H1 (cell line): ENCODE measurements around the gene GSDMA. TPM values are rescaled to one million over a fixed set of nuclear protein-coding genes. Genes with fewer than 3 reads are reported as not detected.
A peak's percentile ranks its signal among the peaks of the same experiment; 100 is the strongest.

Experiments used
- CTCF ChIA-PET: fragments of 300-600 bp; sonication (Branson Sonifier 250); formaldehyde crosslinking; loops from one replicate; lab custom pipeline; 2021; ENCODE audit not compliant: partially characterized antibody; lab: Charles Lee
- POLR2A ChIA-PET: fragments of 300-600 bp; sonication (Branson Sonifier 250); formaldehyde crosslinking; loops from one replicate; lab custom pipeline; 2021; ENCODE audit warnings: inconsistent platforms; ENCODE audit not compliant: partially characterized antibody; lab: Charles Lee
- DNase-seq, 2 experiments: peaks; one replicate each; pipeline versions ENCODE4 v3.0.0 to v3.0.0-alpha.2; 2010 to 2022; ENCODE audit warnings: low spot score in 2 of 2, low read depth in 1 of 2, mixed read lengths in 1 of 2
- FAIRE-seq: peaks from 2 replicates; lab custom pipeline; 2011; peaks lifted over from hg19 to GRCh38; lab: Jason Lieb, UNC
- H2AFZ ChIP-seq: 2 replicates; pipeline ENCODE4 v1.8.1; 2012; ENCODE audit warnings: low read length, inconsistent platforms
- H2AK5ac ChIP-seq: 2 replicates; pipeline ENCODE4 v1.6.1; 2013; ENCODE audit warnings: low read depth, low read length
- H2BK120ac ChIP-seq: replicated peaks from 2 replicates; pipeline ENCODE3; 2013; ENCODE audit warnings: low read depth, low read length, inconsistent platforms
- H2BK12ac ChIP-seq: 2 replicates; pipeline ENCODE4 v1.6.1; 2013; ENCODE audit warnings: low read depth, low read length
- H2BK15ac ChIP-seq: 2 replicates; pipeline ENCODE4 v1.6.1; 2013; ENCODE audit warnings: low read length
- H2BK20ac ChIP-seq: 2 replicates; pipeline ENCODE4 v1.6.1; 2013; ENCODE audit warnings: low read length
- H2BK5ac ChIP-seq: 2 replicates; pipeline ENCODE4 v1.6.1; 2013; ENCODE audit warnings: low read depth, low read length
- H3K14ac ChIP-seq: 2 replicates; pipeline ENCODE4 v1.6.1; 2013; ENCODE audit warnings: inconsistent platforms; ENCODE audit not compliant: insufficient read length
- H3K18ac ChIP-seq: 2 replicates; pipeline ENCODE4 v1.6.1; 2013; ENCODE audit warnings: low read length; ENCODE audit errors: extremely low read depth
- H3K23ac ChIP-seq: 2 replicates; pipeline ENCODE4 v1.6.1; 2013; ENCODE audit warnings: inconsistent platforms; ENCODE audit not compliant: insufficient read length
- H3K23me2 ChIP-seq: 2 replicates; pipeline ENCODE4 v1.6.1; 2013; ENCODE audit warnings: low read depth, low read length
- H3K27ac ChIP-seq: 2 replicates; pipeline ENCODE4 v1.6.1; 2011; ENCODE audit warnings: low read depth, low read length, inconsistent platforms
- H3K27me3 ChIP-seq, 4 experiments: replicated peaks in 1 of 4; 1 replicate in 1 of 4; 2 replicates in 3 of 4; pipeline versions ENCODE4 v1.6.1 to v1.8.1; 2011 to 2013; ENCODE audit warnings: low read length in 3 of 4, mild to moderate bottlenecking in 3 of 4, inconsistent platforms in 2 of 4, mixed read lengths in 2 of 4, moderate library complexity in 1 of 4; ENCODE audit not compliant: control insufficient read depth in 3 of 4, insufficient read depth in 3 of 4; ENCODE audit errors: extremely low read depth in 1 of 4
- H3K36me3 ChIP-seq, 4 experiments: 2 replicates each; pipeline versions ENCODE4 v1.6.1 to v1.8.1; 2011 to 2013; ENCODE audit warnings: mild to moderate bottlenecking in 4 of 4, low read length in 3 of 4, moderate library complexity in 2 of 4, control low read depth in 1 of 4, inconsistent platforms in 1 of 4; ENCODE audit not compliant: insufficient read depth in 4 of 4, control insufficient read depth in 2 of 4
- H3K4ac ChIP-seq: replicated peaks from 2 replicates; pipeline ENCODE3; 2013; ENCODE audit warnings: low read length, low read depth, mixed read lengths, inconsistent platforms; ENCODE audit not compliant: insufficient read length
- H3K4me1 ChIP-seq, 4 experiments: replicated peaks in 1 of 4; 1 replicate in 1 of 4; 2 replicates in 3 of 4; pipeline versions ENCODE4 v1.6.1 to v1.8.1; 2011 to 2013; ENCODE audit warnings: low read length in 3 of 4, inconsistent platforms in 2 of 4, mixed read lengths in 1 of 4; ENCODE audit not compliant: insufficient read depth in 4 of 4, control insufficient read depth in 3 of 4
- H3K4me2 ChIP-seq, 2 experiments: 2 replicates each; pipeline versions ENCODE4 v1.6.1 to v1.8.1; 2011 to 2013; ENCODE audit warnings: low read depth in 2 of 2, low read length in 2 of 2, control low read depth in 1 of 2, inconsistent platforms in 1 of 2, mild to moderate bottlenecking in 1 of 2; ENCODE audit not compliant: insufficient read depth in 1 of 2
- H3K4me3 ChIP-seq, 4 experiments: fragments of 200-600, 300-600 bp in 1 of 4; sonication (generic), shearing (Covaris generic), sonication (Bioruptor Twin) in 1 of 4; 2 replicates each; pipeline versions ENCODE4 v1.5.1 to v1.8.1; 2011 to 2016; ENCODE audit warnings: low read length in 4 of 4, low read depth in 3 of 4, control low read depth in 2 of 4, inconsistent platforms in 2 of 4, mild to moderate bottlenecking in 2 of 4, mixed read lengths in 1 of 4, moderate library complexity in 1 of 4; ENCODE audit not compliant: insufficient read depth in 2 of 4; ENCODE audit errors: extremely low read depth in 1 of 4
- H3K56ac ChIP-seq: replicated peaks from 2 replicates; pipeline ENCODE3; 2013; ENCODE audit warnings: low read depth, mild to moderate bottlenecking, mixed read lengths, low read length, inconsistent platforms; ENCODE audit not compliant: insufficient read length
- H3K79me1 ChIP-seq: 2 replicates; pipeline ENCODE4 v1.6.1; 2013; ENCODE audit warnings: low read depth, low read length, control low read depth
- H3K79me2 ChIP-seq, 2 experiments: 2 replicates each; pipeline versions ENCODE4 v1.6.1 to v1.8.1; 2012 to 2013; ENCODE audit warnings: low read length in 2 of 2, mild to moderate bottlenecking in 2 of 2, inconsistent platforms in 1 of 2; ENCODE audit not compliant: insufficient read depth in 2 of 2, control insufficient read depth in 1 of 2
- H3K9ac ChIP-seq, 4 experiments: replicated peaks in 1 of 4; 1 replicate in 1 of 4; 2 replicates in 3 of 4; pipeline versions ENCODE4 v1.6.1 to v1.8.1; 2011 to 2013; ENCODE audit warnings: low read depth in 3 of 4, low read length in 3 of 4, control low read depth in 2 of 4, mild to moderate bottlenecking in 2 of 4, moderate library complexity in 2 of 4, inconsistent platforms in 1 of 4; ENCODE audit errors: extremely low read depth in 1 of 4
- H3K9me3 ChIP-seq, 2 experiments: 2 replicates each; pipeline versions ENCODE4 v1.6.1 to v1.8.1; 2012 to 2013; ENCODE audit warnings: mild to moderate bottlenecking in 2 of 2, moderate library complexity in 2 of 2, control low read depth in 1 of 2, inconsistent platforms in 1 of 2, low read depth in 1 of 2, low read length in 1 of 2, mixed read lengths in 1 of 2; ENCODE audit not compliant: insufficient read depth in 2 of 2
- H4K20me1 ChIP-seq, 2 experiments: replicated peaks in 1 of 2; 2 replicates each; pipeline versions ENCODE3 to v1.8.1; 2011 to 2013; ENCODE audit warnings: inconsistent platforms in 2 of 2, low read length in 2 of 2, mild to moderate bottlenecking in 1 of 2; ENCODE audit not compliant: insufficient read depth in 2 of 2, control insufficient read depth in 1 of 2
- H4K5ac ChIP-seq: 2 replicates; pipeline ENCODE4 v1.6.1; 2013; ENCODE audit warnings: low read length, low read depth, mixed read lengths, inconsistent platforms; ENCODE audit not compliant: insufficient read length
- H4K8ac ChIP-seq: 2 replicates; pipeline ENCODE4 v1.8.0; 2013; ENCODE audit warnings: mild to moderate bottlenecking, moderate library complexity, low read length, inconsistent platforms; ENCODE audit not compliant: insufficient read depth; ENCODE audit errors: extremely low read depth
- H4K91ac ChIP-seq: replicated peaks from 2 replicates; pipeline ENCODE3; 2013; ENCODE audit warnings: low read length, mixed read lengths, inconsistent platforms; ENCODE audit not compliant: insufficient read length
- BRCA1 ChIP-seq: IDR thresholded peaks from 2 replicates; pipeline ENCODE4 v1.6.1; 2012; ENCODE audit warnings: low read depth, low read length, improper control_type of control experiment
- CHD2 ChIP-seq: IDR thresholded peaks from 2 replicates; pipeline ENCODE4 v1.6.1; 2012; ENCODE audit warnings: low read length, improper control_type of control experiment
- CTCF ChIP-seq, 3 experiments: IDR thresholded peaks; 1 replicate in 2 of 3; 2 replicates in 1 of 3; pipeline versions ENCODE4 v1.5.1 to v1.6.1; 2011; ENCODE audit warnings: low read length in 3 of 3, mild to moderate bottlenecking in 3 of 3, inconsistent platforms in 2 of 3, low read depth in 1 of 3, moderate library complexity in 1 of 3; ENCODE audit not compliant: insufficient read depth in 1 of 3; ENCODE audit errors: control extremely low read depth in 1 of 3
- EP300 ChIP-seq, 2 experiments: IDR thresholded peaks; 1 replicate in 1 of 2; 2 replicates in 1 of 2; pipeline ENCODE4 v1.6.1; 2011 to 2012; ENCODE audit warnings: low read depth in 2 of 2, low read length in 2 of 2, mild to moderate bottlenecking in 2 of 2, borderline replicate concordance in 1 of 2, inconsistent platforms in 1 of 2, moderate library complexity in 1 of 2
- GTF2F1 ChIP-seq: IDR thresholded peaks from 2 replicates; pipeline ENCODE4 v1.6.1; 2012; ENCODE audit warnings: low read depth, low read length, improper control_type of control experiment, borderline replicate concordance
- RFX5 ChIP-seq: IDR thresholded peaks from 2 replicates; pipeline ENCODE4 v1.6.1; 2011; ENCODE audit warnings: low read depth, low read length, improper control_type of control experiment, borderline replicate concordance
- SP1 ChIP-seq: IDR thresholded peaks from 2 replicates; pipeline ENCODE4 v1.6.1; 2011; ENCODE audit warnings: low read depth, low read length
- SP4 ChIP-seq: IDR thresholded peaks from 2 replicates; pipeline ENCODE4 v1.6.1; 2012; ENCODE audit warnings: low read length, inconsistent platforms
- SUZ12 ChIP-seq: fragments of 200-600 bp; sonication (generic); IDR thresholded peaks from 2 replicates; pipeline ENCODE4 v1.6.1; 2012; ENCODE audit warnings: mild to moderate bottlenecking, inconsistent platforms, low read length, moderate library complexity, mixed read lengths
- WGBS, 2 experiments: shearing (Covaris generic) in 1 of 2; methylation state at CpG; one replicate each; pipeline versions ENCODE4 v1.1.6 to v1.1.7; 2013 to 2015; ENCODE audit warnings: low lambda C conversion rate in 2 of 2, mixed read lengths in 2 of 2, inconsistent platforms in 1 of 2, low coverage in 1 of 2, missing lambda C conversion rate in 1 of 2; ENCODE audit not compliant: insufficient replicate concordance in 2 of 2, insufficient coverage in 1 of 2, insufficient read length in 1 of 2; ENCODE audit errors: extremely low coverage in 1 of 2, missing lambda C conversion rate in 1 of 2; 5-methylcytosine and 5-hydroxymethylcytosine counted together
- polyA plus RNA-seq, 7 experiments: library from polyadenylated mRNA; depleted of rRNA in 3 of 7; stranded (reverse) in 5 of 7; unstranded in 2 of 7; fragments of >200 nt in 5 of 7; fragments of 200-250 nt in 2 of 7; gene quantifications; 1 replicate in 5 of 7; 2 replicates in 1 of 7; 4 replicates in 1 of 7; pipeline versions ENCODE4 v1.2.1 to v1.2.3, GENCODE V29; 2011 to 2013; ENCODE audit warnings: missing spikeins in 2 of 7, mixed read lengths in 2 of 7
- total RNA-seq: library from RNA; stranded (reverse); fragmentation: NEBNext Ultra II Directional; extraction: Animal tissue kit (Norgen Biotek cat#: 25700); gene quantifications from 2 replicates; pipeline ENCODE4 v1.2.1, GENCODE V29; 2021

GSDMA gene
- total and polyA plus RNA-seq, 2 of the 8 experiments (the other 6 are each of a cell fraction or from before 2014, with no cell fraction given) = 0.03 TPM; not detected in 1

- Histone ChIP-seq H3K9me3 (no peaks in the 10 kb centered on the region), H2BK20ac (no peak overlapping the region), H2BK120ac (no peak overlapping the region), H2AK5ac (no peak overlapping the region), H3K79me2 (no peaks in the 10 kb centered on the region), H3K23ac (no peak overlapping the region), H2BK12ac (no peak overlapping the region), H3K18ac (no peak overlapping the region), H4K5ac (no peak overlapping the region), H3K79me1 (0 out of 2 replicates have a peak, but pooled peaks cover 2% of the 10 kb centered on the region), H3K56ac (no peak overlapping the region), H4K20me1 (no peaks in the 10 kb centered on the region), H3K36me3 (no peaks in the 10 kb centered on the region), H3K27ac (no peak overlapping the region; the same call in 1 of the 2 replicates), H3K27me3 (peaks cover 0 to 5% (median 2%) of the 10 kb centered on the region in 4 experiments; a peak in 3 of 7 replicates), H4K91ac (no peak overlapping the region), H3K23me2 (peaks cover 4% of the 10 kb centered on the region; the same call in 1 of the 2 replicates), H3K4ac (no peak overlapping the region), H2AFZ (no peak overlapping the region), H3K14ac (no peak overlapping the region), H2BK5ac (no peak overlapping the region), H3K9ac (no peak overlapping the region), H2BK15ac (no peak overlapping the region), H3K4me1 (peaks cover 0 to 15% (median 8%) of the 10 kb centered on the region in 4 experiments; a peak in 6 of 7 replicates), H3K4me2 (no peak overlapping the region), H3K4me3 (no peak overlapping the region), H4K8ac (no peak overlapping the region)
- POLR2A ChIA-PET = interaction anchor here (0.6 to 1.8 kb wide), 3 partner anchors 25 to 225 kb away, joined by 3 to 7 read pairs (median 4); partner anchors contain the start of genes CASC3 and PSMD3
- 69% methylated on average over 4 of the region's 4 CpGs; no CpG with 5 or more reads in 1 of the 2 experiments for WGBS, 2 experiments
- FAIRE-seq (no peak), DNase-seq (no peak)
- CTCF ChIA-PET = interaction anchor here (0.7 to 9.2 kb wide), 11 partner anchors 15 to 200 kb away, joined by 3 to 96 read pairs (median 3); partner anchors contain the start of gene PSMD3
- TF ChIP-seq SP4 (no peak), RFX5 (no peak), GTF2F1 (no peak), SUZ12 (no peak), CHD2 (no peak), SP1 (no peak), CTCF (IDR thresholded peaks at IDR 0.05; ENCODE audit: control extremely low read depth in 1 of 3, insufficient read depth in 1 of 3, low read depth in 1 of 3, low read length in 3 of 3) (peak; percentile 8 to 24 (median 16); a peak in 2 of 4 replicates), EP300 (IDR thresholded peaks at IDR 0.05; ENCODE audit: borderline replicate concordance in 1 of 2, low read depth in 2 of 2, low read length in 2 of 2) (no peak), BRCA1 (no peak)
These were observed 7.9 kb upstream of the GSDMA start for GRCh38 chr17:39954876-39955275.
